Osteocyte (in vitro differentiated cells): ENCODE data around the gene UGT1A7. TPM values are rescaled to one million over a fixed set of nuclear protein-coding genes. Genes with fewer than 3 reads are reported as not detected.
"Not testable (repeated sequence)": the region's sequence is repeated elsewhere in the genome, so short reads cannot be mapped to it uniquely, and the experiment has no call there.

Experiments used
- DNase-seq: peaks from one replicate; pipeline ENCODE4 v3.0.0; 2021; ENCODE audit warnings: mixed read lengths; ENCODE audit not compliant: unreplicated experiment; ENCODE audit errors: extremely low spot score
- H3K27ac Mint-ChIP-seq: one replicate; pipeline ENCODE4 v1.8.0; 2021; ENCODE audit warnings: mild to moderate bottlenecking, mixed read lengths; ENCODE audit not compliant: unreplicated experiment
- H3K27me3 Mint-ChIP-seq: one replicate; pipeline ENCODE4 v1.8.0; 2021; ENCODE audit warnings: mixed read lengths; ENCODE audit not compliant: unreplicated experiment
- H3K36me3 Mint-ChIP-seq: one replicate; pipeline ENCODE4 v1.8.0; 2021; ENCODE audit warnings: mixed read lengths; ENCODE audit not compliant: unreplicated experiment
- H3K4me1 Mint-ChIP-seq: one replicate; pipeline ENCODE4 v1.8.0; 2021; ENCODE audit warnings: mixed read lengths; ENCODE audit not compliant: unreplicated experiment
- H3K4me3 Mint-ChIP-seq: one replicate; pipeline ENCODE4 v1.8.0; 2021; ENCODE audit warnings: mild to moderate bottlenecking, moderate library complexity, mixed read lengths; ENCODE audit not compliant: unreplicated experiment
- H3K9me3 Mint-ChIP-seq: one replicate; pipeline ENCODE4 v1.8.0; 2021; ENCODE audit warnings: mixed read lengths; ENCODE audit not compliant: unreplicated experiment
- total RNA-seq: library from RNA; stranded (reverse); gene quantifications from 2 replicates; pipeline ENCODE4 v1.2.1, GENCODE V29; 2021
- TF ChIP-seq, protein P1 (sequence below): fragments of 200-600 bp; sonication (generic); IDR thresholded peaks from 2 replicates; pipeline ENCODE4 v1.5.0; 2021; ENCODE audit warnings: antibody characterized with exemption, mild to moderate bottlenecking, moderate library complexity

UGT1A7 gene
- total RNA-seq, 1 donor from 2014 or later = not detected

DNA sequence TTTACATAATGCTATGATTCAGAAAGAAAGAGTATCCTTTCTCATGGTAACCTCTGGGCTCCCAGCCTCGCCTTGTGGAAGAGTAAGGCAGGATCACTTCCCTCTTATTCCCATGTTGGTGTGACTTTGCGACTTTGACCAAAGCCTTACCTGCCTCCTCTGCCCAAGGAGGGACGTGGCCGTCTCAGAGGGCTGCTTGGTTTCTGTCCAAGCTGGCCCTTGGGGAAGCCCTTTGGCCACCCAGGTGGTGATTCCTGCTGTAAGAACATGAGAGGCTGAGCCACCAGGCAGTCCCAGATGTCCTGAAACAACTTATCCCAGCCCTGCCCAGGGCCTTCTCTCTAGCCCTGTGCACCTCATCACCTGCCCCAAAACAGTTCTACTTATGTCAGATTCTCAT lies 17.0 kb downstream of the UGT1A7 start:
- TF ChIP-seq, protein P1, sequence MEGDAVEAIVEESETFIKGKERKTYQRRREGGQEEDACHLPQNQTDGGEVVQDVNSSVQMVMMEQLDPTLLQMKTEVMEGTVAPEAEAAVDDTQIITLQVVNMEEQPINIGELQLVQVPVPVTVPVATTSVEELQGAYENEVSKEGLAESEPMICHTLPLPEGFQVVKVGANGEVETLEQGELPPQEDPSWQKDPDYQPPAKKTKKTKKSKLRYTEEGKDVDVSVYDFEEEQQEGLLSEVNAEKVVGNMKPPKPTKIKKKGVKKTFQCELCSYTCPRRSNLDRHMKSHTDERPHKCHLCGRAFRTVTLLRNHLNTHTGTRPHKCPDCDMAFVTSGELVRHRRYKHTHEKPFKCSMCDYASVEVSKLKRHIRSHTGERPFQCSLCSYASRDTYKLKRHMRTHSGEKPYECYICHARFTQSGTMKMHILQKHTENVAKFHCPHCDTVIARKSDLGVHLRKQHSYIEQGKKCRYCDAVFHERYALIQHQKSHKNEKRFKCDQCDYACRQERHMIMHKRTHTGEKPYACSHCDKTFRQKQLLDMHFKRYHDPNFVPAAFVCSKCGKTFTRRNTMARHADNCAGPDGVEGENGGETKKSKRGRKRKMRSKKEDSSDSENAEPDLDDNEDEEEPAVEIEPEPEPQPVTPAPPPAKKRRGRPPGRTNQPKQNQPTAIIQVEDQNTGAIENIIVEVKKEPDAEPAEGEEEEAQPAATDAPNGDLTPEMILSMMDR = no peak
- H3K4me1 Mint-ChIP-seq = no peaks in the 10 kb centered on the region
- peaks cover 2% of the 10 kb centered on the region for H3K36me3 Mint-ChIP-seq

DNA sequence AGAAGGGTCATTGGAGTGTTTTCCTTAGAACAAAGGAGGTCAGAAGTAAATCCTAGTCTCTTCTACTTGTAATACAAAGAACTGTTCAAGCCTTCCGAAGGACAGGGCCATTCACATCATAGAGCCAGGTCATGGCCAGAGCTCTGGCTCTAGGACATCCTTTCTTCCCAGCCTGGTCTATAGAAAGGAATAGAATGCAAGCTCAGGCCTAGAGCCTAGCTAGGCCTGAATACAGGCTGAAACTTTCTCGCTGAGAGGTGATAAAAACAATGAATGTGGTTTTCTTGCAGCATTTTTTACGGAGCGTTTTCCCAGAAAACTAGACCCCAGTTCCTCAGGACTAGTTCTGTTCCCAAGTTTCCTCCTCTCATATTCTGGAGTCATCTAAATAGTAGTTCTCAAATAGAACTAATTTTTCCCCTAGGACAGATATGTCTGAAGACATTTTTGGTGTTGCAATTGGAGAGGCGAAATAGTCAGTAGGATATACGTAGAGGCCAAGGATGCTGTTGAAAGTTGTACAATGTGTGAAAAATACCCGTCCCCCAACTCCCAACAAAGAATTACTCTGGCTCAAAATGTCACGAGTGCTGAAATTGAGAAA lies 17.8 kb downstream of the UGT1A7 start:
- DNase-seq = no peak
- peaks cover 4% of the 10 kb centered on the region for H3K36me3 Mint-ChIP-seq
- TF ChIP-seq, protein P1 = no peak
- no peak overlapping the region for H3K27ac Mint-ChIP-seq
- no peaks in the 10 kb centered on the region for H3K4me1 Mint-ChIP-seq
- H3K9me3 Mint-ChIP-seq = peaks cover 12% of the 10 kb centered on the region
- H3K4me3 Mint-ChIP-seq = no peak overlapping the region
- peaks cover 6% of the 10 kb centered on the region for H3K27me3 Mint-ChIP-seq

More for the DNA sequence above, 17.0 kb downstream of the UGT1A7 start:
- Mint-ChIP-seq H3K4me3 (no peak overlapping the region), H3K27me3 (peaks cover 6% of the 10 kb centered on the region), H3K27ac (no peak overlapping the region), H3K9me3 (peaks cover 7% of the 10 kb centered on the region)
- DNase-seq = no peak

DNA sequence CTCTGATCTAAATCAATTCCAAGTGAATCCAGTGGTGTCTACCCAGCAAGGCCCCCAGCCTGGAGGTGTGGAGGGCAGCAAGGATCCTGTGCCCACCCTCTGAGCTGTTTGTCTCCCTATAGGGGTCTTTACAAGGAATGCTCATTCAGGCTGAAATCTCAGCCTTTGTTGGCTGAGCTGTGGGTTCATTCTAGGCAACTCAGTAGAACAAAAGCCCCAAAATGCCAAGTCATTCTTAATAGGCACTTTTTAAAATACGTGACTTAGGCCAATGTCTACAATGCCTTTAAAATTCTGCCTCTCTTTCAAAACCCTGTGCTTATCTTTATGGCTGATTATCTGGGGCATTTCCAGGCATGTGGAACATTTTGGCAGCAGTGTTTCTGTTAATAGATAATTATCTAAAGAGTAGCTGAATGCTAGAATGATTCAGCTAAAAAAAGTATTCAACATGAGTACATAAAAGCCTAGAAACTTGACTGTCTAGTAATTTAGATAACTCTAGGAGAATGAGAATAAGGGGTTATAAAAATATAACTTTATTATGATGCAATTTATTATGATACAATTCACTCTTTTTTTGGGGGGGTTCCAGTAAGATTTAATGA lies 18.4 kb downstream of the UGT1A7 start:
- peaks cover 4% of the 10 kb centered on the region for H3K36me3 Mint-ChIP-seq
- no peaks in the 10 kb centered on the region for H3K4me1 Mint-ChIP-seq
- DNase-seq = no peak
- peaks cover 6% of the 10 kb centered on the region for H3K27me3 Mint-ChIP-seq
- no peak overlapping the region for H3K27ac Mint-ChIP-seq
- TF ChIP-seq, protein P1 = no peak
- no peak overlapping the region for H3K4me3 Mint-ChIP-seq
- peaks cover 12% of the 10 kb centered on the region for H3K9me3 Mint-ChIP-seq

DNA sequence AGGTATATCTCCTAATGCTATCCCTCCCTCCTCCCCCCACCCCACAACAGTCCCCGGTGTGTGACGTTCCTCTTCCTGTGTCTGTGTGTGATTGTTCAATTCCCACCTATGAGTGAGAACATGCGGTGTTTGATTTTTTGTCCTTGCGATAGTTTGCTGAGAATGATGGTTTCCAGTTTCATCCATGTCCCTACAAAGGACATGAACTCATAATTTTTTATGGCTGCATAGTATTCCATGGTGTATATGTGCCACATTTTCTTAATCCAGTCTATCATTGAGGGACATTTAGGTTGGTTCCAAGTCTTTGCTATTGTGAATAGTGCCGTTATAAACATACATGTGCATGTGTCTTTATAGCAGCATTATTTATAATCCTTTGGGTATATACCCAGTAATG lies 19.1 kb downstream of the UGT1A7 start:
- H3K27me3 Mint-ChIP-seq, H3K27ac Mint-ChIP-seq, H3K36me3 Mint-ChIP-seq, H3K4me1 Mint-ChIP-seq, H3K4me3 Mint-ChIP-seq, DNase-seq: not testable (repeated sequence)
- peaks cover 12% of the 10 kb centered on the region for H3K9me3 Mint-ChIP-seq

DNA sequence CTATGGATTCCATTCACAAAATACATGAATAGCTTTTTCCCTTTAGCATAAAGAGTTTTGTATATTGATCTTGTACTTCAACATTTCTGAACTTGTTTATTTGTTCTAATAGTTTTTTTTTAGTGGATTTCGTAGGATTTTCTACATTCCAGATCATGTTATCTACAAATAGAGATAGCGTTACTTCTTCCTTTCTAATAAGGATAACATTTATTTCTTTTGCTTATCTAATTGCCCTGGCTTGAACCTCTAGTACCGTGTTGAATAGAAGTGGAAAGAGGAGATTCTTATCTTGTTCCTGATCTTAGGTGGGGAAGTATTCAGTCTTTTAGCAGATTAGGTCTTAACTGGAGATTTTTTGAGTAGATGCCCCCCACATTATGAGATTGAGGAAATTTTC lies 20.5 kb downstream of the UGT1A7 start:
- H3K27me3 Mint-ChIP-seq = peaks cover 2% of the 10 kb centered on the region
- H3K36me3 Mint-ChIP-seq = peaks cover 4% of the 10 kb centered on the region
- peaks cover 12% of the 10 kb centered on the region for H3K9me3 Mint-ChIP-seq
- H3K4me3 Mint-ChIP-seq = no peak overlapping the region
- no peak for DNase-seq
- H3K4me1 Mint-ChIP-seq = peaks cover 8% of the 10 kb centered on the region
- no peak overlapping the region for H3K27ac Mint-ChIP-seq
- TF ChIP-seq, protein P1 = no peak
